ENCODE measurements around the gene RGMA.

DNA sequence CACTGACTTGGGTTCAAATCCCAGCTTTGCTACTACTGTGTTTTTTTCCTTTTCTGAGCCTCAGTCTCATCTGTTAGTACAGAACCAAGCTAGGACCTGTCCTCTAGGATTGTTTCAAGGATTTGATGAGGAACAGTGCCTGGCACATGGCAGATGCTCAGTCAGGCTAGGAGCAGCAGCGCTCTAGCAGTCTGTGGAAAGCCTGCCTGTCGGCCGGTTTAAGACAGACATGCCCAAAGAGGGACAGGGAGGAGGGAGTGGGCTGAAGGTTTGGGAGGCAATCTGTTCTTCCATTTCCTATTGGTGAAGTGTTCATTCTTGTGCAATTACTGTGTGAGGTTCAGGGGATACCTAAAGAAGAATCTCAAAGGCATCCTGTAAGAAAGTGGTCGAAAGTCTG, 35.1 kb upstream of the RGMA start:
- TF ChIP-seq POLR2AphosphoS5 (IDR thresholded peaks at IDR 0.05; ENCODE audit: low read depth, low read length) (no peak), POLR2A (IDR thresholded peaks at IDR 0.05; ENCODE audit: low read depth, low read length) (no peak), TAF1 (IDR thresholded peaks at IDR 0.05; ENCODE audit: low read depth, low read length) (no peak), SPI1 (IDR thresholded peaks at IDR 0.05; ENCODE audit: low read depth, low read length) (no peak), POU2F2 (IDR thresholded peaks at IDR 0.05; ENCODE audit: low read depth, low read length) (no peak)

All from GM12891 (cell line).